IgD-negative memory B cell (primary cell): Measurements from ENCODE around the gene TMEM170B. TPM values are rescaled to one million over a fixed set of nuclear protein-coding genes. Genes with fewer than 3 reads are reported as not detected.

Experiments used
- H3K27ac Mint-ChIP-seq, 3 donors: one replicate each; pipeline ENCODE4 v1.8.0; 2020 to 2022; ENCODE audit warnings: mild to moderate bottlenecking in 3 of 3, mixed read lengths in 3 of 3, moderate library complexity in 1 of 3
- H3K27me3 Mint-ChIP-seq: one replicate; pipeline ENCODE4 v1.8.0; 2021; ENCODE audit warnings: mixed read lengths
- H3K36me3 Mint-ChIP-seq: one replicate; pipeline ENCODE4 v1.8.0; 2020; ENCODE audit warnings: mild to moderate bottlenecking, mixed read lengths
- H3K4me1 Mint-ChIP-seq, 3 donors: one replicate each; pipeline ENCODE4 v1.8.0; 2020 to 2022; ENCODE audit warnings: mixed read lengths in 3 of 3, mild to moderate bottlenecking in 1 of 3
- H3K4me3 Mint-ChIP-seq, 4 donors: one replicate each; pipeline ENCODE4 v1.8.0; 2020 to 2022; ENCODE audit warnings: mild to moderate bottlenecking in 4 of 4, mixed read lengths in 4 of 4, moderate library complexity in 3 of 4
- H3K9me3 Mint-ChIP-seq, 3 donors: one replicate each; pipeline ENCODE4 v1.8.0; 2020 to 2021; ENCODE audit warnings: mixed read lengths in 3 of 3, mild to moderate bottlenecking in 1 of 3
- polyA plus RNA-seq: library from polyadenylated mRNA; unstranded; fragments of 300-500 nt; fragmentation: Illumina TruSeq; gene quantifications from one replicate; pipeline ENCODE4 v1.2.3, GENCODE V29; 2021

The TMEM170B gene, protein sequence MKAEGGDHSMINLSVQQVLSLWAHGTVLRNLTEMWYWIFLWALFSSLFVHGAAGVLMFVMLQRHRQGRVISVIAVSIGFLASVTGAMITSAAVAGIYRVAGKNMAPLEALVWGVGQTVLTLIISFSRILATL
- polyA plus RNA-seq, result 0.36 TPM

DNA sequence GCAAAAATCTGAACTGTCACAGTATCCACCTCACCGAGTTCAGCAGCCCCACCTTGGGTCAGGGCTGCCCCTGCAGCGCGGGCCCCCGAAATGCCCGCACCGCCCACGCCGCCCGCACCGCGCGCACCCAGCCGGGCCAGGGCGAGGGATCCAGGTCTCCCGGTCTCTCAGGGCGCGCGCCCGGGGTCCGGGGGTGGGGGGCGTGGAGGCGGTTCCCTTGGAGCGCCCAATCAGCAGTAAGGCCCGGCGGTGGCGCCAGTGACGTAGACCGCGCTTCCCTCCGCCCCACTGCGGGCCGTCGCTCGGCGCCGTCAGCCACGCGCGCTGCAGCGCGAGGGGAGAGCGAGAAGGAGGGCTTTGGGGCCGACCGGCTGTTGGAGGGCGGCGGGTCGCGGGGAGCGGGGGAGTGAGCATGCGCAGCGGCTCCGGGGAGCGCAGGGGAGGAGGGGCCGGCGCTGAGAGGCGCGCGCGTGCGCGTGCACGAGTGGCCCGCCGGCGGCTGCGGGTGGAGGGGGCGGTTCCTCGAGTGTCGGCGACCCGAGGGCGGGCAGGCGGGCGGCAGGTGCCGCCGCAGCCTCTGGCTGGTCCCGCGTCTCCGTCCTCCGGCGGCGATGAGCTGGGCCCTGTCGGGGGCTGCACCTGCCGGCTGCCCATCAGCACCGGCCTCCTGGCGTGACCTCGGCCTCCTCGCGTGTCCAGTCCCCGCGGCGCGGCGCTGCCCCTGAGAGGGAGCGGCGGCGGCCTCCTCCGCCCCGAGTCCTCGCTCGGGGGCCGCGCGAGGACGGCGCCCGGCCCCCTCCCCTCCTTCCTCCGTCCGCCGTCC lies at the start of gene TMEM170B:
TSS of gene TMEM170B (plus strand) at position 521 of the 823 bp plus-strand sequence. CDS start 529 bp downstream, outside the sequence.
- peaks cover 1% of the 10 kb centered on the region for H3K27me3 Mint-ChIP-seq
- H3K27ac Mint-ChIP-seq, result peak within 1 kb of the TSS; percentile 69 to 93 (median 92)
- H3K4me3 Mint-ChIP-seq, result peak within 1 kb of the TSS; percentile 84 to 97 (median 93)

DNA sequence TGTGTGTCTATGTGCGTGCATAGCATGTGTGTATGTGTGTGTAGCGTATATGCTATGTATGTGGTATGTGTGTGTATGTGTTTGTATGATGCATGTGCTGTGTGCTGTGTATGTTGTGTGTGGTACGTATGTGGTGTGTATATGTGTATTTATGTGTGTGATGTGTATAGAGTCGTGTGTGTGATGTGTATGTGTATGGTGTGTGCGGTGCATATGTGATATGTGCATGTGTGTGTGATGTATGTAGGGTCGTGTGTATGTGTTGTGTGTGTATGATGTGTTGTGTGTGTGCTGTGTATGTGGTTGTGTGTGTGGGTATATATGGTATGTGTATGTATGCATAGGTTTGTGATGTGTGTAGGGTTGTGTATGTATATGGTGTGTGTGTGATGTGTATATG lies 46.6 kb upstream of the TMEM170B start:
- Mint-ChIP-seq H3K4me3 (no peak overlapping the region), H3K27ac (no peak overlapping the region), H3K9me3 (no peaks in the 10 kb centered on the region), H3K36me3 (peaks cover 1% of the 10 kb centered on the region), H3K4me1 (peaks cover 6 to 22% (median 14%) of the 10 kb centered on the region in 3 donors), H3K27me3 (no peaks in the 10 kb centered on the region)

More for the DNA sequence above, at the start of gene TMEM170B:
- Mint-ChIP-seq H3K4me1 (peaks cover 11 to 16% (median 12%) of the 10 kb centered on the region in 3 donors), H3K9me3 (no peaks in the 10 kb centered on the region), H3K36me3 (no peaks in the 10 kb centered on the region)

DNA sequence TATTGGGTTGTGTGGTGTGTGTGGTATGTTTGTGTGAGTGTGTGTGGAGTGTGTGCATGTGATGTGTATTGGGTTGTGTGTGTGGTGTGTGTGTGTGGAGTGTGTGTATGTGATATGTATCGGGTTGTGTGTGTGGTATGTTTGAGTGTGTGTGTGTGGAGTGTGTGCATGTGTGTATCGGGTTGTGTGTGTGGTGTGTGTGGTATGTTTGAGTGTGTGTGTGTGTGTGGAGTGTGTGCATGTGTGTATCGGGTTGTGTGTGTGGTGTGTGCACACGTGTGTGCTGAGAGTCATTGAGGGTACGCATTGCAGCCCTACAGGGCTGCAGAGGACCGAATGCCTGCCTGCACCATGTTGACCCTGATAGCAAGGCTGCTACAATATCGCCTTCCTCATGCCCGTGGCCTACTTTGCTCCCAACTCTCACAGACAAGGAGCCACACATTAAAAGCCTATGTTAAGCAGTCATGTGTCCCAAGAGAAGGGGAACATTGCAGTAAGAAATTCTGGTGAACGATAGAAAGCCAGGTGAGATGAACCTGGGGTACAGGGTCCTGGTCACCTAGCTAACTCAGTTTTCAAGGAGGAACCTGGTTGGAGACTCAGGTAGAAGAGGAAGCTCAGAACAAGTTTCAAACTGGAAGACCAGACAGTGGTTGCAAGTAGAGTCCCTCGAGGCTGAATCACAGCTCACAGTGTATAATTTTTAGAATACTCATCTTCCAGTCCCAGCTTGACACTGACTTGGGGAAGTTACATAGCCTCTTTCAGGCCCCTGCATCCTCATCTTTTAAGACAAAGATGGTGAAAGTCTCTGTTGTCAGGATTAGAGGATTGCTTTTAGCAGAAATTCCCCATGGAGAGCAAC lies 45.7 kb upstream of the TMEM170B start:
- peaks cover 1% of the 10 kb centered on the region for H3K36me3 Mint-ChIP-seq
- H3K4me3 Mint-ChIP-seq, result no peak overlapping the region
- no peak overlapping the region for H3K27ac Mint-ChIP-seq
- peaks cover 11 to 24% (median 19%) of the 10 kb centered on the region in 3 donors for H3K4me1 Mint-ChIP-seq
- no peaks in the 10 kb centered on the region for H3K27me3 Mint-ChIP-seq
- no peaks in the 10 kb centered on the region for H3K9me3 Mint-ChIP-seq

DNA sequence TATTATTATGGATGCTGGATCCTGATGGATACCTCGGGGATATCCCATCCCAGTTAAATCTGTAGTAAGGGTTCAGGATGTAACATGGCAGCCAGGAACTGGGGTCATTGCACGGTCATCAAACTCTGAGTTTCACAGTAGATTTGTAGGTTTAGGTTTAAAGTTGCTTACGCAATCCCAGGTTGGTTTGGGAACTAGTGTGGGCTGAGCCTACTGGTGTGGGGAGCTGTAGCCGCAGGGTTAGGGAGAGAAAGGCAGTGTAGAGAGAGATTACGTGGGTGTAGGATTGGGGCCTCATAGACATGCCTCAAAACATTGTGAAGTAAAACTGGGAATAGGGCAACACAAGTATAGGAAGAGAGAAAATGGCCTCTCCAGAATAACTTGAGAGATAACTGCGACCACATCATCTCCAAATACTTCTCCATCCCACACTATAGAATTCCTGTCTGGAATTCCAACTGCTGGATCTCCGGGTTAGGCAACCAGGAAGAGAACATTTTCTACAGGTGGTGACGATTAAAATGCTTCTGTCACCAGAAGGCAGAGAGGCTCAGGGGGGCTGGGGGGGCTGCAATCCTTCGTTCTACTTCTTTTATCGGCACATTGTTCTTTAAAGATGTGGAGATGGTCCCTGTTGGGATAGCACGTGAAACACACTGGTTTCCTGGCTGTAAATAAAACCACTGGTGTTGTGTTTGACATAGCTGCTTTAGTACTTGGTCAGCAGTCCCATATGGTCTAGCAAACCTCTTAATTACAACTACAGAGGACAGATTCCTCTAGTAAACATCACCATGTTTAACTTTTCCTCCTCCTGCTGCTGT lies 44.9 kb upstream of the TMEM170B start:
- no peaks in the 10 kb centered on the region for H3K27me3 Mint-ChIP-seq
- peaks cover 11 to 24% (median 19%) of the 10 kb centered on the region in 3 donors for H3K4me1 Mint-ChIP-seq
- no peaks in the 10 kb centered on the region for H3K9me3 Mint-ChIP-seq
- peaks cover 1% of the 10 kb centered on the region for H3K36me3 Mint-ChIP-seq
- H3K4me3 Mint-ChIP-seq, result peak overlapping the region in 1 of 4 donors; percentile 28
- no peak overlapping the region for H3K27ac Mint-ChIP-seq

DNA sequence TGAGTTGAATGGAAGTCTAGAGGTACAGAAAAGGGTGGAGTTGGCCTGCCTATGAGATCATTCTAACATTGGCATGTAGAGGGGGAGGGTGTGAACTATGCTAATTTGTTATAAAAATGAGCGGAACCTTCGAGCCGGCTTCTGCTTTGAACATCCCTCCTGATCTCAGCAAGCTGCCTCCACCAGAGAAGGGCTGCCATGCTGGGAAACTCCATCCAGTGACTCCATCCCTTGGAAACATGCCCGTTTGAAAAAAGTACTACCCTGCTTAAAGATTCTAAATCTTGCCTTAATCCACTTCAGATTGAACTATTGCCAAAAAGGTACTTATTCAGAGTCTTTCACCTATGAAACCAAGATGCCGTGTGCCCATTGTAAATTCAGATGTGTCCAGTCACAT lies 43.6 kb upstream of the TMEM170B start:
- Mint-ChIP-seq H3K27me3 (no peaks in the 10 kb centered on the region), H3K4me3 (peak overlapping the region in 1 of 4 donors; percentile 44), H3K4me1 (peaks cover 11 to 24% (median 19%) of the 10 kb centered on the region in 3 donors), H3K36me3 (peaks cover 1% of the 10 kb centered on the region), H3K27ac (peak overlapping the region in 1 of 3 donors; percentile 14), H3K9me3 (no peaks in the 10 kb centered on the region)

DNA sequence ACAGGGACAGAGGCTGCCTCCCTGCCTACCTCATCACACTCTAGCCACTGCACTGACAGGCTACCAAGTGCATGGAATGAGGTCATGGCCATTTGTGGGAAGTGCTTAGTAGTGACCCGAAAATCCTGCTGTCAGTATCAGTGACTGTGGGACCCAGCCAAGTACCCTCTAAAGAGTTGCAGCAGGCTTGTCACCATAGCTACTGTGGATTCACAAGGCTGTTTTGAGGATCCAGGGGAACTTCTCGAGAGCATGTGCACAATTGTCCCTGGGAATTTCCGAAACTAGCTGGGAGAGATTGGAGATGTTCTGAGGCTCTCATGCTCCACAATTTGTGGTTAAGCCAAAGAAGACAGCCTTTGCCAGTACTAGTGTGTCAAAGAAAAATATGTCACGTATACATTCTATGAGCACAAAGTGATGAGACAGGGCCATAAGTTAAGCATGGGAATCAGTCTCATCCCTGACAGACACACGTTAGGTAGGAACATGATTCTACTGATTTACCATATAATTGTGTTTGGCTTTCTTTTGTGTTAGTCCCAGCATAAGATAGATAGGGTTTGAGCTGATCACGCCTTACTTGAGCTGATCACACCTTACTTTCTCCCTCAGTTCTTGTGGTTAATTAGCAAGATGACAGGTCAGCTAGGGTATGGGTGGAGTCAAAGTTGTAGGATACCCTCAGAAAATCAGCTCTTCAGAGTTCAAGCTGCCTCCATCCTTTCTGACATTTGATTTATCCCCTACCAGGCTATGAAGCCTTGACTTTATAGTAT lies 42.6 kb upstream of the TMEM170B start:
- Mint-ChIP-seq H3K27me3 (no peaks in the 10 kb centered on the region), H3K4me3 (no peak overlapping the region), H3K27ac (peak overlapping the region in 1 of 3 donors; percentile 78), H3K36me3 (no peaks in the 10 kb centered on the region), H3K9me3 (no peaks in the 10 kb centered on the region), H3K4me1 (peaks cover 11 to 24% (median 19%) of the 10 kb centered on the region in 3 donors)

DNA sequence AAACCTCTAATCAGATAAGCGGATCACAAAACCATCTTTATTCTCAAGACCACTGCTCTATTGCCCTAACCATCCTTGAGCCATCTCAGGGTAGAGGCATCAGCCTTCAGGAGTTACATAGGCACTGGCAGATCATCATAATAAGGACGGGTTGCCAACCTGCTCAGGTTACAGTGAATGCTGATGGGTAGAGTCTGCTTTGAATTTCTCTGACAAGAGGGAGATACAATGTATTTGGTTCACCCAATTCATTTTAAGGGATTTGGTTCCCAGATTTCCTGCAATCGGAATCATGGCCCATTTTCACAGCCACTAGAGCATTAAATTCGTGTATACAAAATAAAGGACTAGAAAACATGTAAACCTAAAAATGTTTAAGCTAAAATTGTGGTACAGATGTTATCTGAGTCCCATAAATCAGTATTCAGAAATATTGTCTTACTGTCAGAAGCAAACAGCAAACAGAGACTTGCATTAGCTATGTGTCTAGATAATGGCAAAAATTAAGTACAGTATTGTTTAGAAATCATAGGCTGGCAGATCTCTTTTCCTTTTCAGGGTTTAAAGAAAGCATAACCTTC lies 41.9 kb upstream of the TMEM170B start:
- no peak overlapping the region for H3K4me3 Mint-ChIP-seq
- peaks cover 11 to 24% (median 19%) of the 10 kb centered on the region in 3 donors for H3K4me1 Mint-ChIP-seq
- H3K36me3 Mint-ChIP-seq, result no peaks in the 10 kb centered on the region
- H3K9me3 Mint-ChIP-seq, result no peaks in the 10 kb centered on the region
- H3K27me3 Mint-ChIP-seq, result no peaks in the 10 kb centered on the region
- H3K27ac Mint-ChIP-seq, result peak overlapping the region in 2 of 3 donors; percentile 10 to 78

DNA sequence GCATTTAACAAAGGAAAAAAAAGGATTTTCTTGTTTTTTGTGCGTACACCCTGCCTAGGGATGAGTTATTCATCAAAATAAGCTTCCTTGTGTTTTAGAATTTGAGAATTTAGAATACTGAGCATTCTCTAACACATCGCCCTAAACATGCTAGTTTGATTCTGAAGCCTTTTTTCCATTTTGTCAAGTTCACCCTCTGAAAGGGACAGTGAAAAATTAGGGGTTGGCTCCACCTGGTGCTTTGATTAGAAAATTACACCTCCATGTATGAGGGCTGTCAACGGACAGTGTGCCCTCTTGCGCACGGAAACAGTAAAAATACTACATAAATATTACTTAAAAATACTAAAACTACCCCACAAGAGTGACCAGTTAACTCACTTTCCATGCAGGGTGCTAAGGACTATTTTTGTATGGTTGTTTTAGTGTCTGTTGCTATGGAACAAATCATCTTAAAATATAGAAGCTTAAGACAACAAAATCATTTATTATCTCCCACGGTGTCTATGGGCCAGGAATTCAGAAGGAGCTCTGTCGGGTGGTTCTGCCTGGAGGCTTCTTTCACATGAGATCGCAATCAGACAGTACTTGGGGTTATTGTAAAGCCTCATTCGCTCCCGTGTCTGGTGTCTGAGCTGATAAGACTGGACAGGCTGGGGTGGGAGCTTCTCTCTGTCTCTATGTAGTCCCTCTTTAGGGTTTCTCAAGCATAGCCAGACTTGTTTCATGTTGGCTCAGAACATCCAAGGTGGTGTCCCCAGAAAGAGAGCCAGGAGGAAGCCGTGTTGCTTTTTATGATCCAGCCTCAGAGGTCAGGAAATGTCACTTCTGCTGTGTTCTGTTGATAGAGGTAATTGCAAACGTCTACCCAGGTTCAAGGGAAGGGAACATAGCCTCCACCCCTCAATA lies 41.1 kb upstream of the TMEM170B start:
- Mint-ChIP-seq H3K4me3 (peak overlapping the region in 1 of 4 donors; percentile 61), H3K27ac (peak overlapping the region in 2 of 3 donors; percentile 10 to 78)

DNA sequence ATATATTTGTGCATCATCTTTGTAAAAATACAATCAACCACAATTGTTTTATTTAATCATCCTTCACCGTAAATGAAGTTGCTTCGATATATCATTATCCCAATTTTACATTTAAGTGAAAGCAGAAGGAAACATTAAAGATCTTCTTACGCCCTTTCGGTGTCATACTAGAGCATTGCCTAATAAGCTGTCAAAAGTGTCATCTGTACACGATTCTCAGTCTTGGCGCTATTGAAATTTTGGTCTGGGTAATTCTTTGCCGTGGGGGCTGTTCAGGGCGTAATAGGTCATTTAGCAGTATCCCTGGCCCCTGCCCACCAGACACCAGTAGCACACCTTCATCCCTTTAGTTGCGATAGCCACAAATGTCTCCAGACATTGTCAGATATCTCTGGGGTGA lies 40.4 kb upstream of the TMEM170B start:
- no peaks in the 10 kb centered on the region for H3K36me3 Mint-ChIP-seq
- no peaks in the 10 kb centered on the region for H3K9me3 Mint-ChIP-seq
- no peak overlapping the region for H3K27ac Mint-ChIP-seq
- no peaks in the 10 kb centered on the region for H3K27me3 Mint-ChIP-seq
- peaks cover 11 to 24% (median 19%) of the 10 kb centered on the region in 3 donors for H3K4me1 Mint-ChIP-seq
- no peak overlapping the region for H3K4me3 Mint-ChIP-seq

More for the DNA sequence above, 41.1 kb upstream of the TMEM170B start:
- H3K9me3 Mint-ChIP-seq, result no peaks in the 10 kb centered on the region
- peaks cover 11 to 24% (median 19%) of the 10 kb centered on the region in 3 donors for H3K4me1 Mint-ChIP-seq
- no peaks in the 10 kb centered on the region for H3K27me3 Mint-ChIP-seq
- no peaks in the 10 kb centered on the region for H3K36me3 Mint-ChIP-seq

DNA sequence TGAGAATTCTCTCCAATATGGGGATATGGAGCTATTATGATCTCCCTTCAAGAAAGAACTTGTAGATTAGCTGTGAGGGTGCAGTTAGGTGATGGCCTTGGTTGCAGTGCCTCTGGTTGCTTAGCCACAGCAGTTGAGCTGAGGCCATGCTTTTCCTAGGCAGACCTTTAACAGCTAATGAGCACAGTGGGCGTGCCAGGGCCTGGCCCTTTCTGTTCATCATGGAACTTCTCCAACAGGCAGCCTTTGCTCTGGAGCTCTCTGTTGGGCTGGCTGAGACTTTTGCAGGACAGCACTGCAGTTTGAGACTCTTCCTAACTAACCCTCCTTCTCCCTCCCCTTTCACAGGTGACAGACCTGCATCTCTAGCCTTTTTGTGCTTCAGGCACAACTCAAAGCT lies 39.7 kb upstream of the TMEM170B start:
- no peak overlapping the region for H3K4me3 Mint-ChIP-seq
- no peaks in the 10 kb centered on the region for H3K9me3 Mint-ChIP-seq
- H3K36me3 Mint-ChIP-seq, result no peaks in the 10 kb centered on the region
- peaks cover 11 to 24% (median 19%) of the 10 kb centered on the region in 3 donors for H3K4me1 Mint-ChIP-seq
- no peak overlapping the region for H3K27ac Mint-ChIP-seq
- H3K27me3 Mint-ChIP-seq, result no peaks in the 10 kb centered on the region

DNA sequence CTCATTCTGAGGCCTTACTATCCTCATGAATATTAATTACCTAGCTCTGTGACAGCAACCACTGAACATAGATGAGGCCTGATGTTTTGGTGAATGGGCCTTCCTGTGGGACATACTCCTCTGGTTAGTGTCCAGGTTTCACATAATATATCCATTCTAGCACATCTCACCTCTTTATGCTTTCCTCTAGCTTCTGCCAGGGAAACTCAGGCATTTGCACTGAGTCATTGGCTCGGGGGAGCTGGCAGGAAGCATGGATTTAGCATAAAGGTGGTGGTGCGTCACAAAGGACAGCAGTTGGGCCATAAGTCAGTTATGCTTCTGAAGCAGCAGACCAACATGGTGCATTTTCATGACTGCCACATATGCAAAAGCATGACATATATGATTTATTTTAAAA lies 37.5 kb upstream of the TMEM170B start:
- H3K27me3 Mint-ChIP-seq, result no peaks in the 10 kb centered on the region
- H3K4me1 Mint-ChIP-seq, result peaks cover 5 to 11% (median 6%) of the 10 kb centered on the region in 3 donors
- no peaks in the 10 kb centered on the region for H3K36me3 Mint-ChIP-seq
- no peak overlapping the region for H3K27ac Mint-ChIP-seq
- H3K9me3 Mint-ChIP-seq, result no peaks in the 10 kb centered on the region
- no peak overlapping the region for H3K4me3 Mint-ChIP-seq

DNA sequence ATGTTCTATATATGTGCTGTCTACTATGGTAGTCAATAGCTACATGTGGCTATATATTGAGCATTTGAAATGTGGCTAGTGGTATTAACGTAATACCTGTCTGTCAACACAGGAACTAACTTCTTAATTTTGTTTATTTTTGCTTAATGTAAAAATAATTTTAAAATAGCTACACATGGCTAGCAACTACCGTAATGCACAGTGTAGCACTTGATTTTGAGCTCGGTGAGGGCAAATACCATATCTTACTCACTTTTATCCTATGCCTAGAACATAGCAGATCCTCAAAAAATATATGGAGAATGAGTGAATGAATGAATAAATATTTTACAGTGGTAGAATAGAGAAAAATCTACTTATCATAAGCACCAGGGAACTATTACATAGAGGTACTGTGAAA lies 28.1 kb upstream of the TMEM170B start:
- Mint-ChIP-seq H3K9me3 (peaks cover 0 to 2% (median 0%) of the 10 kb centered on the region in 3 donors), H3K27me3 (no peaks in the 10 kb centered on the region), H3K4me1 (peaks cover 6 to 12% (median 7%) of the 10 kb centered on the region in 3 donors), H3K27ac (no peak overlapping the region), H3K36me3 (peaks cover 2% of the 10 kb centered on the region), H3K4me3 (no peak overlapping the region)
